Upper lobe of right lung (tissue), 1 donor: Measurements from ENCODE around the gene OR1D5. TPM values are rescaled to one million over a fixed set of nuclear protein-coding genes. Genes with fewer than 3 reads are reported as not detected.
"Not testable (repeated sequence)": the region's sequence is repeated elsewhere in the genome, so short reads cannot be mapped to it uniquely, and the experiment has no call there.

Source experiments
- ATAC-seq: fragments of 200-7000 bp; cut with Tn5 transposase; one replicate; pipeline ENCODE4 v1.9.1; 2020; ENCODE audit warnings: mild to moderate bottlenecking, moderate library complexity
- DNase-seq: peaks from one replicate; pipeline ENCODE4 v3.0.0-alpha.2; 2020
- H3K27ac ChIP-seq: fragments of 200-600 bp; one replicate; pipeline ENCODE4 v1.8.0; 2022
- H3K27me3 ChIP-seq: fragments of 200-600 bp; one replicate; pipeline ENCODE4 v1.8.0; 2022; ENCODE audit warnings: mild to moderate bottlenecking
- H3K36me3 ChIP-seq: fragments of 200-600 bp; one replicate; pipeline ENCODE4 v1.8.0; 2022
- H3K4me1 ChIP-seq: fragments of 200-600 bp; one replicate; pipeline ENCODE4 v1.8.0; 2022
- H3K4me3 ChIP-seq: fragments of 200-600 bp; one replicate; pipeline ENCODE4 v1.8.0; 2022; ENCODE audit warnings: mild to moderate bottlenecking
- H3K9me3 ChIP-seq: fragments of 200-600 bp; one replicate; pipeline ENCODE4 v1.8.0; 2022
- CTCF ChIP-seq: fragments of 200-600 bp; IDR thresholded peaks from one replicate; pipeline ENCODE4 v1.8.0; 2022; ENCODE audit warnings: antibody characterized with exemption
- intact Hi-C: fragments of 100-400 bp; cut with DNase I; formaldehyde crosslinking; loops from one replicate; pipeline ENCODE4 v1.11.0; 2022
- total RNA-seq: library from RNA; stranded (reverse); fragmentation: NEBNext Ultra II Directional; extraction: Animal tissue kit (Norgen Biotek cat#: 25700); gene quantifications from one replicate; pipeline ENCODE4 v1.2.1, GENCODE V29; 2021
- donor health status: DM: no; HTN: yes; CAD: no; lungs with severe emphysema.

Gene OR1D5
- total RNA-seq, 1 donor from 2014 or later, result not detected

- Histone ChIP-seq H3K27ac (no peak overlapping the region), H3K4me1 (no peaks in the 10 kb centered on the region), H3K27me3 (peaks cover 14% of the 10 kb centered on the region), H3K4me3 (no peak overlapping the region), H3K9me3 (no peaks in the 10 kb centered on the region), H3K36me3 (no peaks in the 10 kb centered on the region)
- peak; percentile 23 for ATAC-seq
- TF ChIP-seq CTCF, result no peak
- intact Hi-C loops, result no loop called here
- peak; percentile 53 for DNase-seq
Observed at GRCh38 chr17:3033741-3034577, 29.4 kb downstream of the OR1D5 start.

GRCh38 chr17:3033248-3033640 is 30.2 kb downstream of the OR1D5 start:
- TF ChIP-seq CTCF, result no peak
- no peaks in the 10 kb centered on the region for H3K9me3 ChIP-seq
- ATAC-seq (no peak), DNase-seq (peak; percentile 62)
- intact Hi-C loops, result no loop called here
- H3K27me3 ChIP-seq, result peaks cover 14% of the 10 kb centered on the region
- H3K4me3 ChIP-seq, result no peak overlapping the region
- H3K4me1 ChIP-seq, result no peaks in the 10 kb centered on the region
- H3K27ac ChIP-seq, result no peak overlapping the region
- no peaks in the 10 kb centered on the region for H3K36me3 ChIP-seq

GRCh38 chr17:3032258-3033247 is 30.9 kb downstream of the OR1D5 start:
- intact Hi-C loops, result no loop called here
- peak; percentile 12 for ATAC-seq
- H3K4me3 ChIP-seq, result no peak overlapping the region
- H3K27me3 ChIP-seq, result peaks cover 14% of the 10 kb centered on the region
- DNase-seq, result peak; percentile 53
- TF ChIP-seq CTCF, result no peak
- H3K4me1 ChIP-seq, result no peaks in the 10 kb centered on the region
- no peaks in the 10 kb centered on the region for H3K36me3 ChIP-seq
- H3K9me3 ChIP-seq, result no peaks in the 10 kb centered on the region
- no peak overlapping the region for H3K27ac ChIP-seq

GRCh38 chr17:3030852-3031470 is 32.4 kb downstream of the OR1D5 start:
- H3K27ac ChIP-seq, H3K4me1 ChIP-seq, H3K27me3 ChIP-seq, H3K36me3 ChIP-seq, H3K9me3 ChIP-seq, H3K4me3 ChIP-seq, ATAC-seq, intact Hi-C loops: not testable (repeated sequence)
- DNase-seq, result peak; percentile 53

GRCh38 chr17:3030096-3030495 is 33.3 kb downstream of the OR1D5 start:
- no peak for TF ChIP-seq CTCF
- no peak overlapping the region for H3K4me3 ChIP-seq
- H3K4me1 ChIP-seq, result no peaks in the 10 kb centered on the region
- intact Hi-C loops, result no loop called here
- H3K27me3 ChIP-seq, result no peaks in the 10 kb centered on the region
- DNase-seq (no peak), ATAC-seq (no peak)
- H3K9me3 ChIP-seq, result no peaks in the 10 kb centered on the region
- H3K27ac ChIP-seq, result no peak overlapping the region
- H3K36me3 ChIP-seq, result no peaks in the 10 kb centered on the region
